GM18505 (cell line): Measurements from ENCODE around the gene NOTUM.

Source experiments
- ATAC-seq: cut with Tn5 transposase; IDR thresholded peaks from one replicate; pipeline ENCODE4 v1.9.1; 2021; ENCODE audit not compliant: unreplicated experiment
- POLR2A ChIP-seq: IDR thresholded peaks from 4 replicates; pipeline ENCODE4 v1.6.1; 2011; ENCODE audit warnings: borderline replicate concordance; ENCODE audit not compliant: insufficient read depth, insufficient read length; ENCODE audit errors: extremely low read depth

Gene NOTUM

GRCh38 chr17:81978524-81979298 is 17.7 kb upstream of the NOTUM start:
- no peak for TF ChIP-seq POLR2A
- no peak for ATAC-seq

- TF ChIP-seq POLR2A = peak; percentile 95
- ATAC-seq = peak; percentile 84
Observed at GRCh38 chr17:81977211-81977808, 16.3 kb upstream of the NOTUM start, which contains the start of gene ASPSCR1. Gene ASPSCR1, plus strand, starts transcription at chr17:81977629. Its CDS starts 18 bp downstream, at chr17:81977647.

GRCh38 chr17:81976332-81977210 is 15.6 kb upstream of the NOTUM start:
- no peak for ATAC-seq
- TF ChIP-seq POLR2A = no peak

GRCh38 chr17:81973432-81973831 is 12.4 kb upstream of the NOTUM start:
- TF ChIP-seq POLR2A = no peak
- ATAC-seq = no peak

- TF ChIP-seq POLR2A = no peak
- ATAC-seq = no peak
Observed at GRCh38 chr17:81968850-81969812, 8.1 kb upstream of the NOTUM start.

- no peak for TF ChIP-seq POLR2A
- no peak for ATAC-seq
Observed at GRCh38 chr17:81968396-81968745, 7.4 kb upstream of the NOTUM start.

- no peak for TF ChIP-seq POLR2A
- ATAC-seq = no peak
Observed at GRCh38 chr17:81967533-81968395, 6.8 kb upstream of the NOTUM start.

- no peak for TF ChIP-seq POLR2A
- ATAC-seq = no peak
Observed at GRCh38 chr17:81967244-81967532, 6.2 kb upstream of the NOTUM start.

GRCh38 chr17:81966343-81967243 is 5.6 kb upstream of the NOTUM start:
- TF ChIP-seq POLR2A = no peak

GRCh38 chr17:81964081-81964849 is 3.3 kb upstream of the NOTUM start:
- no peak for ATAC-seq
- no peak for TF ChIP-seq POLR2A

More at GRCh38 chr17:81966343-81967243, 5.6 kb upstream of the NOTUM start:
- no peak for ATAC-seq
